Measurements from ENCODE around the gene SRPK2.

Gene SRPK2

GRCh38 chr7:105178177-105178576 lies 210.5 kb downstream of the SRPK2 start:
- no peak for DNase-seq

- DNase-seq = no peak
Observed at GRCh38 chr7:105177026-105177425, 211.7 kb downstream of the SRPK2 start.

- DNase-seq = peak; percentile 11
Observed at GRCh38 chr7:105173586-105173985, 215.1 kb downstream of the SRPK2 start.

GRCh38 chr7:105164751-105165150 lies 224.0 kb downstream of the SRPK2 start:
- DNase-seq = no peak

- no peak for DNase-seq
Observed at GRCh38 chr7:105163718-105164117, 225.0 kb downstream of the SRPK2 start.

- DNase-seq = no peak
Observed at GRCh38 chr7:105161366-105161765, 227.4 kb downstream of the SRPK2 start.

- DNase-seq = no peak
Observed at GRCh38 chr7:105157278-105157677, 231.4 kb downstream of the SRPK2 start.

- DNase-seq = no peak
Observed at GRCh38 chr7:105156731-105157130, 232.0 kb downstream of the SRPK2 start.

- DNase-seq = no peak
Observed at GRCh38 chr7:105154084-105154483, 234.6 kb downstream of the SRPK2 start.

GRCh38 chr7:105153531-105153930 lies 235.2 kb downstream of the SRPK2 start:
- no peak for DNase-seq

- no peak for DNase-seq
Observed at GRCh38 chr7:105151152-105151551, 237.6 kb downstream of the SRPK2 start.

GRCh38 chr7:105149827-105150226 lies 238.9 kb downstream of the SRPK2 start:
- no peak for DNase-seq

- peak; percentile 7 for DNase-seq
Observed at GRCh38 chr7:105141068-105141467, 247.7 kb downstream of the SRPK2 start.

GRCh38 chr7:105139381-105139780 lies 249.3 kb downstream of the SRPK2 start:
- no peak for DNase-seq

- no peak for DNase-seq
Observed at GRCh38 chr7:105137898-105138297, 250.8 kb downstream of the SRPK2 start.

- DNase-seq = no peak
Observed at GRCh38 chr7:105136221-105136620, 252.5 kb downstream of the SRPK2 start.

GRCh38 chr7:105133986-105134655 lies 254.6 kb downstream of the SRPK2 start:
- DNase-seq = no peak

- DNase-seq = no peak
Observed at GRCh38 chr7:105133358-105133757, 255.4 kb downstream of the SRPK2 start.

GRCh38 chr7:105132835-105133234 lies 255.9 kb downstream of the SRPK2 start:
- no peak for DNase-seq

- DNase-seq = no peak
Observed at GRCh38 chr7:105132335-105132734, 256.4 kb downstream of the SRPK2 start.

- no peak for DNase-seq
Observed at GRCh38 chr7:105131890-105132289, 256.8 kb downstream of the SRPK2 start.

GRCh38 chr7:105131033-105131656 lies 257.6 kb downstream of the SRPK2 start:
- no peak for DNase-seq

- no peak for DNase-seq
Observed at GRCh38 chr7:105130580-105130979, 258.1 kb downstream of the SRPK2 start.

- no peak for DNase-seq
Observed at GRCh38 chr7:105130048-105130447, 258.7 kb downstream of the SRPK2 start.

- DNase-seq = no peak
Observed at GRCh38 chr7:105127179-105127578, 261.5 kb downstream of the SRPK2 start.

All from NCI-H345 (cell line).